GM21381 (cell line): ENCODE data around the gene IGFALS.
"Not testable (repeated sequence)": the region's sequence is repeated elsewhere in the genome, so short reads cannot be mapped to it uniquely, and the experiment has no call there.

Experiments used
- ATAC-seq: cut with Tn5 transposase; IDR thresholded peaks from one replicate; pipeline ENCODE4 v1.9.1; 2021; ENCODE audit warnings: mild to moderate bottlenecking, moderate library complexity; ENCODE audit not compliant: unreplicated experiment

IGFALS gene

GRCh38 chr16:1818204-1818872 lies 24.8 kb upstream of the IGFALS start:
- no peak for ATAC-seq

- ATAC-seq, result no peak
Observed at GRCh38 chr16:1817716-1818115, 24.2 kb upstream of the IGFALS start.

GRCh38 chr16:1817276-1817589 lies 23.7 kb upstream of the IGFALS start:
- no peak for ATAC-seq

- no peak for ATAC-seq
Observed at GRCh38 chr16:1816396-1817275, 23.1 kb upstream of the IGFALS start.

- ATAC-seq, result no peak
Observed at GRCh38 chr16:1815461-1815860, 22.0 kb upstream of the IGFALS start.

GRCh38 chr16:1812732-1813163 lies 19.2 kb upstream of the IGFALS start:
- no peak for ATAC-seq

- no peak for ATAC-seq
Observed at GRCh38 chr16:1810536-1810935, 17.0 kb upstream of the IGFALS start.

- ATAC-seq, result no peak
Observed at GRCh38 chr16:1810106-1810505, 16.6 kb upstream of the IGFALS start.

GRCh38 chr16:1809281-1809801 lies 15.8 kb upstream of the IGFALS start:
- ATAC-seq, result no peak

GRCh38 chr16:1808691-1809090 lies 15.2 kb upstream of the IGFALS start:
- ATAC-seq, result no peak

- no peak for ATAC-seq
Observed at GRCh38 chr16:1807626-1808025, 14.1 kb upstream of the IGFALS start.

- ATAC-seq, result no peak
Observed at GRCh38 chr16:1800701-1801100, 7.2 kb upstream of the IGFALS start.

- not testable (repeated sequence) for ATAC-seq
Observed at GRCh38 chr16:1799263-1799662, 5.8 kb upstream of the IGFALS start.

- no peak for ATAC-seq
Observed at GRCh38 chr16:1794908-1795666, 1.6 kb upstream of the IGFALS start.

GRCh38 chr16:1794221-1794871 lies 841 bp upstream of the IGFALS start:
- ATAC-seq, result no peak

- no peak for ATAC-seq
Observed at GRCh38 chr16:1792836-1793577, 498 bp downstream of the IGFALS start.

- no peak for ATAC-seq
Observed at GRCh38 chr16:1791943-1792812, 1.3 kb downstream of the IGFALS start.

GRCh38 chr16:1791256-1791942 lies 2.1 kb downstream of the IGFALS start:
- ATAC-seq, result no peak
